GM18951 (cell line): Measurements from ENCODE around the gene AATK.
"Not testable (repeated sequence)": the region's sequence is repeated elsewhere in the genome, so short reads cannot be mapped to it uniquely, and the experiment has no call there.

Experiments
- POLR2A ChIP-seq: IDR thresholded peaks from 4 replicates; pipeline ENCODE4 v1.6.1; 2011; ENCODE audit warnings: mild to moderate bottlenecking; ENCODE audit not compliant: insufficient read length, insufficient read depth; ENCODE audit errors: extremely low read depth
- in situ Hi-C: fragments of 300-500 bp; cut with MboI; formaldehyde crosslinking; loops from one replicate; pipeline ENCODE4 v1.12.0; 2022; ENCODE audit warnings: low sequenced_read_pairs, mixed read lengths, inconsistent platforms; ENCODE audit not compliant: unreplicated experiment

The AATK gene

GRCh38 chr17:81085420-81085911, 80.6 kb downstream of the AATK start:
- no peak for TF ChIP-seq POLR2A

GRCh38 chr17:81084680-81085419, 81.2 kb downstream of the AATK start:
- in situ Hi-C loops: no loop called here
- TF ChIP-seq POLR2A: no peak

More at GRCh38 chr17:81085420-81085911, 80.6 kb downstream of the AATK start:
- in situ Hi-C loops: no loop called here

GRCh38 chr17:81083125-81083765, 82.8 kb downstream of the AATK start:
- TF ChIP-seq POLR2A: no peak
- in situ Hi-C loops: no loop called here

GRCh38 chr17:81082177-81083073, 83.6 kb downstream of the AATK start:
- in situ Hi-C loops: no loop called here
- no peak for TF ChIP-seq POLR2A

GRCh38 chr17:81081222-81082176, 84.5 kb downstream of the AATK start:
- TF ChIP-seq POLR2A: no peak
- in situ Hi-C loops: no loop called here

GRCh38 chr17:81080019-81080418, 86.0 kb downstream of the AATK start:
- in situ Hi-C loops: no loop called here
- no peak for TF ChIP-seq POLR2A

- in situ Hi-C loops: not testable (repeated sequence)
Observed at GRCh38 chr17:81078026-81078913, 87.8 kb downstream of the AATK start.

- no peak for TF ChIP-seq POLR2A
- in situ Hi-C loops: no loop called here
Observed at GRCh38 chr17:81076141-81076679, 89.8 kb downstream of the AATK start.

- no peak for TF ChIP-seq POLR2A
- in situ Hi-C loops: no loop called here
Observed at GRCh38 chr17:81075307-81075706, 90.7 kb downstream of the AATK start.

- in situ Hi-C loops: no loop called here
- TF ChIP-seq POLR2A: no peak
Observed at GRCh38 chr17:81074875-81075274, 91.1 kb downstream of the AATK start.

- no peak for TF ChIP-seq POLR2A
- in situ Hi-C loops: no loop called here
Observed at GRCh38 chr17:81073967-81074839, 91.8 kb downstream of the AATK start.
